Measurements from ENCODE around the gene CLEC1A.

CLEC1A gene, protein sequence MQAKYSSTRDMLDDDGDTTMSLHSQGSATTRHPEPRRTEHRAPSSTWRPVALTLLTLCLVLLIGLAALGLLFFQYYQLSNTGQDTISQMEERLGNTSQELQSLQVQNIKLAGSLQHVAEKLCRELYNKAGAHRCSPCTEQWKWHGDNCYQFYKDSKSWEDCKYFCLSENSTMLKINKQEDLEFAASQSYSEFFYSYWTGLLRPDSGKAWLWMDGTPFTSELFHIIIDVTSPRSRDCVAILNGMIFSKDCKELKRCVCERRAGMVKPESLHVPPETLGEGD

DNA sequence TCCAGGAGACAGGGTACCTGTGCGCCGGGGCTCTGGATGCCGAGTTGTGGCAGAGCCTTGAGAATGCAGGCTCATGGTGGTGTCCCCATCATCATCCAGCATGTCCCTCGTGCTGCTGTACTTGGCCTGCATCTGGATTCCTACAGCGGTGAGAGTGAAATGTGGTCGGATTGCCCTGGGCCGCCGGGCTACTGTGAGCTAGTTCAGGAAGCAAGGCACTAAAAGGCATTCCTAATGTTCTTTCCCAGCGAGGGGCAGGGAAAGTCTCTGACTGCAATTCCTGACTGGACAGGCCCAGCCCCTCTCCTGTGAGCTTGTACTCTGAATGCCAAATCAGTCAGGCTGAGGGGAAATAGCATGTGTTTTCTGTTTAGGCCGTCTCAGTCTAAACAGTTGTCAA, at the start of gene CLEC1A:
TSS of gene CLEC1A (minus strand) at position 195 of the 400 bp plus-strand sequence. CDS start at position 132, 63 bp downstream.
- DNase-seq = no peak

DNA sequence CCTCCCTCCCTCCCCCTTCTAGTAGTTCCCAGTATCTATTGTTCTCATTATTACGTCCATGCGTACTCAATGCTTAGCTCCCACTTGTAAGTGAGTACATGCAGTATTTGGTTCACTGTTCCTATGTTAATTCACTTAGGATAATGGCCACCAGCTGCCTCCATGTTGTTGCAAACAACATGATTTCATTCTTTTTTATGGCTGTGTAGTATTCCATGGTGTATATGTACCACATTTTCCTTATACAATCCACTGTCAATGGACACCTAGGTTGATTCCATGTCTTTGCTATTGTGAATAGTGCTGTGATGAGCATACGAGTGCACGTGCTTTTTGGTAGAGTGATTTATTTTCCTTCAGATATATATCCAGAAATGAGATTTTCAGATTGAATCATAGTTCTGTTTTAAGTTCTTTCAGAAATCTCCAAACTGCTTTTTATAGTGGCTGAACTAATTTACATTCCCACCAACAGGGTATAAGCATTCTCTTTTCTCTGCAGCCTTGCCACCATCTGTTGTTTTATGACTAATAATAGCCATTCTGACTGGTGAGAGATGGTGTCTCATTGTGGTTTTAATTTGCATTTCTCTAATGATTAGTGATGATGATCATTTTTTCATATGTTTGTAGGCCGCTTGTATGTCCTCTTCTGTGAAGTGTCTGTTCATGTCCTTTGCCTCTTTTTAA, 49.1 kb upstream of the CLEC1A start:
- no peak for DNase-seq

DNA sequence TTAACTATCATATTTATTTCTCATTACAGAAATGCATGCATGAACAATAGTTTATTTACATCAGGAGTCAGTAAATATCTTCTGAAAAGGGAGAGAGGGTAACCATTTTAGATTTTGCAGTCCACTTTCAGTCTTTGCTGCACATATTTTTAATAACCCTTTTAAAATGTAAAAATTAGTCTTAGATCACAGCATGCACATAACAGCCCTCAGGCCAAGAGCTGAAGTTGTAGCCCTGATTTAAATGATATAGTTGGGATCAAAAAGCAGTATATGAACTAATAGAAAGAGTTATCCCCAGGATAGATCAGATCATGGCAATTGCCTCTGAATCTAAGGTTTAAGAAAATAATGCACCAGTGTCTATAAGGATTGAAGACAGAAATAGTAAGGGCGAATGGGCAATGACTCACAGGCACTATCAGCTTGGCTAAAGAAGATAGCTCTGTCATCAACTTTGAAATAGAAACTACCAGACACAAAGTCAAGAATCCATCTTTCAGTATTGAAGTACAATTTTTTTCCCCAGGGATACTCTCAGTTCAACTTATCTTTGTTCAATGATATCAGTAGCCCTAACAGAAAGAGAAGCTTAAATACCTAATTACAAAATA, 44.3 kb upstream of the CLEC1A start:
- DNase-seq = no peak

DNA sequence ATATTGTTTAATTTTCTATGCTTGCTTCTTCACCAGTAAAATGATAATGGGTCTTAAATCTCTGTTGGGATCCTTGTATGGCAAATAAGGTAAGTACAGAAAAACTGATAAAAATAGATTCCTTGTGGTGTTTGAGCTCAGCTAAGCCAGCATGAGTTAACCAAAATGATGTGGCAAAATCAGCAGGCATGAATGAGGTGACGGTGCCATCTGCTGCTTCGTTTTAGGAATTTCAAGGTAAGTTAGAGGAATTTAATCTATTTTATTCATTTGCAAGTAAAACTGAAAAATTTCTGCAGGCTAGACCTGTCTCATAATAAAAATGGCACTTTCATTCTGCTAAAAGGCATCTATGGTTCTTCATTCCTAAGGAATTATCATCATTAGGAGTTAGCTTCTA, 41.2 kb upstream of the CLEC1A start:
- peak; percentile 42 for DNase-seq

DNA sequence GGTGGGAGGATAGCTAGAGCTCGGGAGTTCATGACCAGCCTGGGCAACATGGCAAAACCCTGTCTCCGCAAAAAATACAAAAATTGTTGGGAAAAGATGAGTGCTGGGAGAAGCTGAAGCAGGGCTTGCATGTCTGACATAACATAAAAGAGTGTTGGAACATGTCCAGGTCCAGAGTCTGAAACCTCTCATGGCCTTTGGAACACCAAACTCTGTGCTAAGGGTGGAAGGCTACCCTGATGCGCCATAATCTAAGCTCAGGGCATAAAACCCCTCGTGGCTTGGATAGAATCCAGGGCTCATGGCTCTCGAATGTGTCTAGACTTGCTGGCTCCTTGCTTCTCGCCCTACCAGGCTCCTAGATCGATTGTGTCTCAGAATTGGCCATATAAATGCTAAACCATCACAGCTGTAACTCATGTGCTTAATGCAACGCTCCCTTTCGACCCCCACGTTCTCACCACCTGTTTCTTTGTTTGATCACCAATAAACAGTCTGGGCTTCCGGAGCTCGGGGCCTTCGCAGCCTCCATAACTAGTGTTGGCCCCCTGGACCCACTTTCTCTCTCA, 37.9 kb upstream of the CLEC1A start:
- no peak for DNase-seq

DNA sequence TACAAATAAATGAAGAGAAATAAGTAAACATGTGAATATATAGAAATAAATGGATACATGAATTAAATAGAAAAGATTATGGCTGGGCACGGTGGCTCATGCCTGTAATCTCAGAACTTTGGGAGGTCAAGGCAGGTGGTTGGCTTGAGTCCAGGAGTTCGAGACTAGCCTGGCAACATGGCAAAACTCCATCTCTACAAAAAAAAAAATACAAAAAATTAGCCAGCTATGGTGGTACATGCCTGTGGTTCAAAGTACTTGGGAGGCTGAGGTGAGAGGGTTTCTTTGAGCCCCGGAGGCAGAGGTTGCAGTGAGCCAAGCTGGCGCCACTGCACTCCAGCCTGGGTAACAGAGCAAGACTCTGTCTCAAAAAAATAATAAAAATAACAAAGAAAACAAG, 36.3 kb upstream of the CLEC1A start:
- DNase-seq = no peak

DNA sequence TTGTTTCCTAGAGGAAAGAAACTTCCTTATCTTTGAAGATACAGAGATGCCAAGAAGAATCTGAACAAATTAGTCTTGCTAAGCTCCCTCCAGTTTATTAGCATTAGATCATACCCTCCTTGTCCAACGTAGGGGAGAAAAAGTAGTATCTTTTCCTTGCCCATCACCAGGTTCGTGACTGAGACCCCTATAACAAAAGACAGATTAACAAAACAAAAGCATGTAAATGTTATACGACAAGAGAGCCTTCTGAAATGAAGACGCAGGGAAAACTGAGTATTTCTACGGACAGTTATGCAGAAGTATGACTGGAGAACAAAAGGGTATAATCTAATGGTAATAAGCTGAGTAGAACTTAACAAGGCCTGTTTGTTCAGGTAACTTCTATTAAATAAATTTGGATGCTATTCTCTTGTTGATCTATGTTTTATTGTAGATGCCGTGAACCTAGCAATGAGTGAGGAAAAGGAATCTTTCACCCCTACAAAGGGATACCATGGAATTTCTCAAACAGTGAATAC, 34.1 kb upstream of the CLEC1A start:
- no peak for DNase-seq

DNA sequence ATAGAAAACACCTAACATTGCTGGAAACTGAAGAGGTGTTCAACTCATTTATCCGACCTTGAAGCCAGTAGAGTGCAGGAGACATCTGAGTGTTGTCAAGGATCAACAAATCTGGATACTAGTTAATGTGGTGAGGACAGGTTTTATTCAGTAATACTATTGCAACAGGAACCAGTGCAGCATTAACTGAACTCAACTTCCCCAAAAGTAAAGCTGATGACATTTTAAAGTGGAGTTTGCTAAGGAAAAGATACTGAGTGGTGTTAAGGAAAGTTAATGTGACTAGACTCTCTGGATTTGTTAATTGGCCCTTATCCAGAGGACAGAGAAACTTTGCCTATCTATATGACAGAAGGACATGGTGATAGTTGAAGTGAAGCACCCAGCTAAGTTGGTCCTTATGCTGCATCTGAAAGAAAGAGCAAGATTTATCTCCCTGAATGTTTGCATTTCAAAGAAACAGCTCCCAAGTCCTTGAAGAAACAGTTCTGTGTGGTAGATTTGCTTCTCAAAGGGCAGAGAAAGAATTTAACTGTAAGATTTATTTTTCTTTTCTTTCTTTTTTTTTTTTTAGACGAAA, 32.4 kb upstream of the CLEC1A start:
- DNase-seq = no peak

DNA sequence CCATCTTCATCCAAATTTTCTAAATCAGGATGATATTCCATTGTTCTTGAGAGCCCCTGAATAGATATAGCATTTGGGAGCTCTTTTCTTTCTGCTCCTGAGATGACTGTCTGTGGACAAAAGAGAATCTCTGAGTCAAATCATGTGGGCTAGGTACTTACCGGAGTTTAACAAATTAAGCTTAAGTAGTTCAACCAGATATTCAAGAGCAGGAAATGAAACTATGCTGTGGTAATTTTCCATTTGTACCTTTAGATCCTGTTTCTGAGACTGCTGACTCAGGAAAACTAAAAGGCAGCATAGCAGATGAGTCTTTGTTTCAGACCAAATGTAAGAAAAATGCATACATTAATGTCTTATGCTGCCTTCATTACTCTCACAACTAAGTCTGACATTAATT, 31.3 kb upstream of the CLEC1A start, which contains the start of gene CLEC7A:
TSS of gene CLEC7A (minus strand) at position 158 of the 400 bp plus-strand sequence. CDS start at position 41, 117 bp downstream.
- no peak for DNase-seq

DNA sequence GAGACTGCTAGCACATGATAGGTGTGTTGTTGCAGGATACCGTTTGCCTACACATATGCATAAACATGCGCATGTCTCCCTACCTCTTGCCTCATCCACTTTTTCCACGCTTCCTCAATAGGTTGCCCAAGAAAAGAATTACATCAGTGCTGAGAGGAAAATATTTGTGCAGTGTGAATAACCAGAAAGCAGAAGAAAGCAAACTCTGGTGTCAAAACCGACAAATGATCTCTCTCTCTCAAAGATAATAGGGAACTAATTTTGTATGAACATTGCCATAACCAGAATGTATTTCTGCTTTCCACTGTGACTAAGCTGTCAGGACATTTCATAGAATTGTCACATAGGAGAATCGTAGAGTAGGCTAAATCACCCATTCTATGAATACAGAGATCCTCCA, 29.9 kb upstream of the CLEC1A start:
- DNase-seq = no peak

DNA sequence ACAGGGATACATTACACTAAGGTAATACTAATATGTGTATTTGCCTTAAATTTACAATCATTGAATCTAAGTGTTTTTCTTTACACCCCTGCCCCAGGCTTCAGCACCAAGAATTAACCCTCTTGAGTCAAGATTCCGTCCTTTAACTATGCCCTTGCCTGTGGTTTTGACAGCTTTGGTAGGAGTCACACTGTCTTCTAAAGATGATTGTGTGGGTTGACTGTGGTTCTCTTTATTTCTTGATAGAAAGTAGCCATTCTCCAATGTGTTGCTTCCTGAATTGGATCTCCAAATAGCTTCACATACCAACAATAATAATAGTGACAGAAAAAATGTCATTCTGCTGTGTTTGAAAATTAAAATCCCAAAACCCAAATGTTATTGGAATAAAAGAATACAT, 27.6 kb upstream of the CLEC1A start:
- DNase-seq = no peak

DNA sequence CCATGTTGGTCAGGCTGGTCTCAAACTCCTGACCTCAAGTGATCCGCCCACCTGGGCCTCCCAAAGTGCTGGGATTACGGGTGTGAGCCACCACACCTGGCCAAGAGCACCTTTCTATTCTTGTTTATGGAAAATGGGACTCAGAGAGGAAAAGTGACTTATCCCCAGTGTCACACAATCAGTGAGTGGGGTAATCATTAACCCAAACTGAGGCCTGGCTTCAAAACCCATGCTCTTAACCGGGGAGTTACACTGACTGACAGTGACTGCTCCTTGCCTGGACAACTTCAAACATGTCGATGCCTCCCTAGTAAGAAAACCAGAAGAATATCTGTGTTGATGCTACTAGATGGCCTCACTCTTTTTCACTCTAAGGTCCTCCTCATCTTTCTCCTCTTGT, 23.9 kb upstream of the CLEC1A start:
- no peak for DNase-seq

DNA sequence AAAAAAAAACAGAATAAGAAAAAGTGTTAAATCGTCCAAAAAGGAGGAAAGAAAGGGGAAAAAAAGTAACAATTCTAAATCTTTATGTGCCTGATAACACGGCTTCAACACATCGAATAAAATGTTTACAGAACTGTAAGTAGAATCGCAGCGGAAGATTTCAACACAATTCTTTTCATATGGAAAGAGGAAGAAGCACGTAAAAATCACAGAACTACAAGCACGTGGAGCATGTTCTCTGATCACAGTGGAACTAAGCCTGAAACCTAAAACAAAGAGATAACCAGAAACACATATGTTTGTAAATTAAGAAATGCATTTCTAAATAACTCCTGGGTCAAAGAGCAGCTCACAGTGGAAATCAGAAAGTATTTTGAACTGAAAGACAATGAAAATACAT, 22.5 kb upstream of the CLEC1A start:
- no peak for DNase-seq

DNA sequence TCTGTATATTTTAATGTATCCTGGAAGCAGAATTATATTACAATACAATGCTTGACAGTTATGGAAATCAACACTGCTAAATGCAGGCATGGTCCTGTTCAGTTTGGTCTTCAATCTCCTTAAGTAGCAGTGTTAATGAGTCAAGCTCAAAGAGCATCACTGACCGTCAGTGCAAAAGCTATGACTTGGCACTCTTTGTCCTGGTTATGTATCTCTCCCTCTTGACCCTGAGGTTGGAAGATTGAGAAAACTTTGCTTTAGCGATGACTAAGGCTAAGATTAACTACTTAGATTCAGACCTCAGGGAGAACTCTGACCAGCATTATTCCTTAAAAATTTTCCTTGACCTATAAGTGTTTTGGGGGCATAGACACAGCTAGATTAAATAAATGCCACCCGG, 20.3 kb upstream of the CLEC1A start:
- no peak for DNase-seq

DNA sequence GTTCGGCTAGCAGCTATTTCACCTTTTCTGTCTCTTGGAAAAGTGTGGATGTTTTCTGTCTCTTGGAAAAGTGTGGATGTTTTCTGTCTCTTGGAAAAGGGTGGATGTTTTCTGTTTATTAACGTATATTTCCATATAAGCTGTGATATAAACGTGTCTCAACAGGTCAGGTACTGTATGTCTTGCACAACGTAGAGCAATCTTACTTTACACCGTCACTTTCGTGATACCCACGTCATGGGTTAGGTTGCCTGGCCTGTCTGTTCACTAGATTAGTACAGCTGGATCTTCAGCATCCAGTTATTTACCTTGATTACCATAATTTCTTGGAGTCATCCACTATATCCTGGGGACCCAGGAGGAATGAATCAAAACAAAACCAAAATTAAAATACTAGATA, 17.1 kb upstream of the CLEC1A start:
- no peak for DNase-seq

DNA sequence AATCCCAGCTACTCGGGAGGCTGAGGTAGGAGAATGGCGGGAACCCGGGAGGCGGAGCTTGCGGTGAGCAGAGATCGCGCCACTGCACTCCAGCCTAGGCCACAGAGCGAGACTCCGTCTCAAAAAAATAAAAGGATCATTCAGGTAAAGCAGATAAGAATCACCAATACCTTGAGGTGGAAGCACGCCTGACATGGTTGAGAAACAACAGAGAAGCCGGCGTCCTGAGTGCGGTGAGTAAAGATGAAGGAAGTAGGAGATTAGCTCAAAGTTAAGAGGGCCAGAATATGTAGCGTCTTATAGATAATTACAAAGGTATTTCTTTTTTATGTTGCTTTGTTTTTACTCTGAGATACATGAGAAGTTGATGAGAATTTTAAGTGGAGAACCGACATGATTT, 16.5 kb upstream of the CLEC1A start:
- no peak for DNase-seq

DNA sequence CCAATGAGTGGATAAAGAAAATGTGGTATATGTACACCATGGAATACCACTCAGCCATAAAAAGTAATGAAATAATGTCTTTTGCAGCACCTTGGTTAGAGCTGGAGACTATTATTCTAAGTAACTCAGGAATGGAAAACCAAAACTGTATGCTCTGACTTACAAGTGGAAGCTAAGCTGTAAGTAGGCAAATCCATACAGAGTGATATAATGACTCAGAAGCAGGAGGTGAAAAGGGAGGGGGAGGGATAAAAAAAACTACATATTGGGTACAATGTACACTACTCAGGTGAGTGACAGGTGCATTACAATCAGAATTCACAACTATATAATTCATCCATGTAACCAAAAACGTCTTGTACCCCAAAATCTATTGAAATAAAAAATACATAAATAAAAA, 15.1 kb upstream of the CLEC1A start:
- DNase-seq = no peak

DNA sequence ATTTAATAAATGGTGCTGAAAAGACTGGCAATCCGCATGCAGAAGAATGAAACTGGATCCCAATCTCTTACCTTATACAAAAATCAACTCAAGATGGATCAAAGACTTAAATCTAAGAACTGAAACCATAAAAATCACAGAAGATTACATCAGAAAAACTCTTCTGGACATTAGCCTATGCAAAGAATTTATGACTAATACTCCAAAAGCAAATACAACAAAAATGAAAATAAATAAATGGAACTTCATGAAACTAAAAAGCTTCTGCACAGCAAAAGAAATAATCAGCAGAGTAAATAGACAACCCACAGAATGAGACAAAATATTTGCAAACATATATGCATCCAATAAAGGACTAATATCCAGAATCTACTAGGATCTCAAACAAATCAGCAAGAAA, 14.3 kb upstream of the CLEC1A start:
- no peak for DNase-seq

DNA sequence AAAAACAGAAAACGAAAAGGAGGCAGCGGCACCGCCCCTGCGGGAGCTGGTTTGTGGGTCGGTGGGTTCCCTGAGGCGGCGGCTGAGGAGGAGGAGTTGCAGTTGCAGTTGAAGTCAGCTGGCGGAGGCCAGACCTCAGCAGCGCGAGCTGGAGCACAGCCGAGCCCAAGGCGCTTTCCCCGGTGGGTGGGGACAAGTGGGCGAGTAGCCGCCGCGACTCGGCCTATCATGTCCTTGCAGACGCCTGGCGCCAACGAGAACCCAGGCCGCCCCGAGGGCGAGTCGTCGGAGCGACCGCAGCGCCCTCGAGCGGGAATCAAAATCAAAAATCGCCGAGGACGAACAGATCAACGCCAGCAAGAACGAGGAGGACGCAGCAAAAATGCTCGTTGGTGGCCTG, 12.7 kb upstream of the CLEC1A start:
- no peak for DNase-seq

DNA sequence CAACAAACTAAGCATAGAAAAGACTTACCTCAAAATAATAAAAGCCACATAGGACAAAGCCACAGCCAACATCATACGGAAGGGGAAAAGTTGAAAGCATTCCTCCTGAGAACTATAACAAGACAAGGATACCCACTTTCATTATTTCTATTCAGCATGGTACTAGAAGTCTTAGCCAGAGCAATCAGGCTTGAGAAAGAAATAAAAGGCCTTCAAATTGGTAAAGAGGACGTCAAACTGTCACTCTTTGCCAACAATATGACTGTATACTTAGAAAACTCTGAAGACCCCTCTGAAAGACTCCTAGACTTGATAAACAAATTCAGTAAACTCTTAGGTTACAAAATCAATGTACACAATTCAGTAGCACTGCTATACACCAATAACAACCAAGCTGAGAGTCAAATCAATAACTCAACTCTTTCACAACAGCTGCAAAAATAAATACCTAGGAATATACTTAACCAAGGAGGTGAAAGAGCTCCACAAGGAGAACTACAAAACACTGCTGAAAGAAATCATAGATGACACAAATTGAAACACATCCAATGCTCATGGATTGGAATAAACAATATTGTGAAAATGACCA, 11.6 kb upstream of the CLEC1A start:
- no peak for DNase-seq

DNA sequence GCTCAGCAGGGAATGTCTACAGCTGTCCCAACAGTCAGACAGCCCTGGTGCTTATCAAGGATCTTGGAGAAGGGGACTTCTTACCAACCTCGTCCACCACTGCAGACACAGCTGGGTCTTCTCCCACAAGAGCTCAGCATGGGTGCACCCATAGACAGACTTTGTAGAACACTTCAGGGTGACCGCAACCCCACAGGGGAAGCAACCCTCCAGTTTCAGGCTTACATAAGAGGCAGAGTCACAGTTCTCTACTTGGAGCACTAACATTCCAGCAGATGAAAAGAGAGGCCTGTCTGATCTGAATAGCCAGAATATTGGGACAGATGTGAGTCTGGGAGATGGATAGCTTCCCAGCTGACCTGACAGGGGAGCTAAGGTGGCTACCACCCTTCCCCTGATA, 3.5 kb upstream of the CLEC1A start:
- DNase-seq = no peak

DNA sequence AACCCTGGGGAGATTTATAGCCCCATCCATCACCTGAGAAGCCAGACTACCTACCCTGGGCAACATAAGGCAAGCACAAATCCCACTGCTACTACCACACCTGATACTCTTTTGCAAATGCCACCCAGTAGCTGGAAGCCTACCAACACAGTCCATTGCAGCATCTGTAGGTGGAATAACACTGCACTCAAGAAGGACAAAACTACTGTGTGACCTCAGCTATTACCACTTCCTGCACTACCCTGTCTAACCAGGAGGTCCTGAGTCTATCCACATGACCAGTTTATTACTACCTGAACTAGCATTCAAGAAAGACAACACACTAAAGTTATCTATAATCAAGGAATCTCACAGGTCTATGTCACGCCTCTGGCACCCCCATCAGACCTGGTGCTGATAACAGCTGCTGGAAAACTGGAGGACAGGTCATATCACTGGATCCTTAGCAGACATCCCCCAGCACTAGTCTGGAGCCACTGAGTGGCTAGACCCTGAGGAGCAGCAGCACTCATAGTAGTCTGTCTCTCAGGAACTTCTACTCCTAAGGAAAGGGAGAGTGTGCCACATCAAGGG, 2.9 kb upstream of the CLEC1A start:
- DNase-seq = no peak
